ENCODE measurements around the gene SYT7. TPM values are rescaled to one million over a fixed set of nuclear protein-coding genes. Genes with fewer than 3 reads are reported as not detected.
"Not testable (repeated sequence)": the region's sequence is repeated elsewhere in the genome, so short reads cannot be mapped to it uniquely, and the experiment has no call there.

SYT7 gene
- total RNA-seq, 6 experiments from 2014 or later = 13.1 to 70.8 (median 31.6) TPM

- Histone ChIP-seq H3K4me1 (peaks cover 0 to under 1% (median 0%) of the 10 kb centered on the region in 4 donors), H3K36me3 (no peaks in the 10 kb centered on the region), H3K9me3 (no peaks in the 10 kb centered on the region), H3K4me3 (no peak overlapping the region), H3K27me3 (no peaks in the 10 kb centered on the region), H3K27ac (no peak overlapping the region)
- DNase-seq = peak in 1 of 3 donors; percentile 36
- WGBS (ENCODE audit: insufficient coverage, low coverage, low lambda C conversion rate, missing lambda C conversion rate) = no CpG with 5 or more reads among the region's 7 CpGs
- peak in 3 of 4 donors; percentile 25 to 43 (median 37) for TF ChIP-seq CTCF (IDR thresholded peaks at IDR 0.05)
- no peak for TF ChIP-seq POLR2A (IDR thresholded peaks at IDR 0.05)
- intact Hi-C loops (cut with DNase I) = no loop called here
- peak; percentile 24 to 38 (median 30) for ATAC-seq
These were observed 98.4 kb downstream of the SYT7 start for GRCh38 chr11:61482513-61482912.

GRCh38 chr11:61481806-61482205 lies 99.1 kb downstream of the SYT7 start:
- Histone ChIP-seq H3K4me1 (peaks cover 0 to 3% (median 0%) of the 10 kb centered on the region in 4 donors), H3K27ac (no peak overlapping the region), H3K27me3 (no peaks in the 10 kb centered on the region), H3K4me3 (no peak overlapping the region), H3K36me3 (no peaks in the 10 kb centered on the region), H3K9me3 (no peaks in the 10 kb centered on the region)
- TF ChIP-seq POLR2A (IDR thresholded peaks at IDR 0.05) (no peak), CTCF (IDR thresholded peaks at IDR 0.05) (no peak)
- DNase-seq = no peak
- intact Hi-C loops (cut with DNase I) = no loop called here
- WGBS (ENCODE audit: insufficient coverage, low coverage, low lambda C conversion rate, missing lambda C conversion rate) = no CpG with 5 or more reads among the region's 10 CpGs
- no peak for ATAC-seq

GRCh38 chr11:61480994-61481335 lies 99.9 kb downstream of the SYT7 start:
- peaks cover 0 to 3% (median 0%) of the 10 kb centered on the region in 4 donors for H3K4me1 ChIP-seq
- H3K36me3 ChIP-seq = no peaks in the 10 kb centered on the region
- H3K27me3 ChIP-seq = no peaks in the 10 kb centered on the region
- H3K9me3 ChIP-seq = no peaks in the 10 kb centered on the region
- H3K4me3 ChIP-seq = no peak overlapping the region
- no peak for DNase-seq
- 58% methylated on average over 4 of the region's 7 CpGs for WGBS (ENCODE audit: insufficient coverage, low coverage, low lambda C conversion rate, missing lambda C conversion rate)
- intact Hi-C loops (cut with DNase I) = no loop called here
- TF ChIP-seq CTCF (IDR thresholded peaks at IDR 0.05) = no peak
- TF ChIP-seq POLR2A (IDR thresholded peaks at IDR 0.05) = no peak
- no peak overlapping the region for H3K27ac ChIP-seq
- ATAC-seq = no peak

GRCh38 chr11:61480261-61480993 lies 100.4 kb downstream of the SYT7 start:
- no peak overlapping the region for H3K27ac ChIP-seq
- H3K36me3 ChIP-seq = no peaks in the 10 kb centered on the region
- 78% methylated on average over 10 of the region's 15 CpGs for WGBS (ENCODE audit: insufficient coverage, low coverage, low lambda C conversion rate, missing lambda C conversion rate)
- H3K9me3 ChIP-seq = no peaks in the 10 kb centered on the region
- intact Hi-C loops (cut with DNase I) = no loop called here
- DNase-seq = no peak
- H3K4me1 ChIP-seq = peaks cover 0 to 3% (median 0%) of the 10 kb centered on the region in 4 donors
- no peak overlapping the region for H3K4me3 ChIP-seq
- TF ChIP-seq POLR2A (IDR thresholded peaks at IDR 0.05) = no peak
- no peak for TF ChIP-seq CTCF (IDR thresholded peaks at IDR 0.05)
- no peaks in the 10 kb centered on the region for H3K27me3 ChIP-seq
- ATAC-seq = no peak

- not testable (repeated sequence) for H3K27me3 ChIP-seq, DNase-seq, H3K36me3 ChIP-seq, H3K27ac ChIP-seq, ATAC-seq, H3K9me3 ChIP-seq, H3K4me3 ChIP-seq, H3K4me1 ChIP-seq
- 91% methylated on average over 9 of the region's 11 CpGs for WGBS (ENCODE audit: insufficient coverage, low coverage, low lambda C conversion rate, missing lambda C conversion rate)
- intact Hi-C loops (cut with DNase I) = loop anchor here (5.0 kb wide), 1 partner anchor 38 kb away; no protein-coding TSS in a partner anchor
These were observed 101.4 kb downstream of the SYT7 start for GRCh38 chr11:61479360-61480058.
